Ovary (tissue), 9 donors: ENCODE measurements around the gene LTF. TPM values are rescaled to one million over a fixed set of nuclear protein-coding genes. Genes with fewer than 3 reads are reported as not detected.

Source experiments
- DNase-seq, 5 donors: peaks; one replicate each; pipeline ENCODE4 v3.0.0-alpha.2; 2019 to 2020
- H3K27ac ChIP-seq, 2 donors: fragments of 200-600 bp; one replicate each; pipeline versions ENCODE4 v1.5.1 to v1.8.0; 2019 to 2022
- H3K27me3 ChIP-seq: fragments of 200-600 bp; one replicate; pipeline ENCODE4 v1.8.0; 2022
- H3K36me3 ChIP-seq: fragments of 200-600 bp; sonication (generic); one replicate; pipeline ENCODE4 v1.5.1; 2019
- H3K4me1 ChIP-seq: one replicate; pipeline ENCODE4 v1.8.1; 2013; ENCODE audit warnings: mild to moderate bottlenecking, moderate library complexity; ENCODE audit not compliant: insufficient read depth
- H3K4me3 ChIP-seq: fragments of 200-600 bp; sonication (generic); one replicate; pipeline ENCODE4 v1.5.1; 2017
- H3K9me3 ChIP-seq, 2 donors: fragments of 200-600 bp in 1 of 2; sonication (generic) in 1 of 2; one replicate each; pipeline versions ENCODE4 v1.5.1 to v1.8.1; 2013 to 2019; ENCODE audit warnings: mild to moderate bottlenecking in 1 of 2, moderate library complexity in 1 of 2
- CTCF ChIP-seq, 3 donors: fragments of 450-650 bp in 2 of 3; fragments of 200-600 bp in 1 of 3; IDR thresholded peaks; one replicate each; pipeline versions ENCODE4 v1.5.1 to v1.8.0; 2016 to 2022; ENCODE audit warnings: antibody characterized with exemption in 3 of 3, mild to moderate bottlenecking in 1 of 3
- EP300 ChIP-seq: sonication (generic); formaldehyde crosslinking; IDR thresholded peaks from one replicate; pipeline ENCODE4 v1.6.1; 2017; ENCODE audit warnings: antibody characterized with exemption
- POLR2A ChIP-seq: fragments of 450-650 bp; IDR thresholded peaks from one replicate; pipeline ENCODE4 v1.6.1; 2017; ENCODE audit warnings: antibody characterized with exemption, mild to moderate bottlenecking, moderate library complexity
- WGBS, 3 donors: extraction: QIAGEN DNeasy Blood & Tissue Kit in 1 of 3; methylation state at CpG; one replicate each; pipeline versions ENCODE4 v1.1.5 to v1.1.7; 2013 to 2017; 5-methylcytosine and 5-hydroxymethylcytosine counted together
- intact Hi-C, 4 donors: fragments of 100-400 bp; cut with DNase I; formaldehyde crosslinking; loops; one replicate each; pipeline versions ENCODE4 v1.11.0 to v1.15.1; 2022 to 2023
- polyA plus RNA-seq, 2 donors: library from polyadenylated mRNA; stranded (reverse); fragments of 200-250 nt in 1 of 2; fragments of 350-450 nt in 1 of 2; fragmentation: Illumina TruSeq in 1 of 2; extraction: RNeasy Lipid Tissue Mini Kit (QIAGEN cat#74804) in 1 of 2; gene quantifications; one replicate each; pipeline ENCODE4 v1.2.3, GENCODE V29; 2013 to 2014
- total RNA-seq, 7 donors: library from RNA; depleted of rRNA in 2 of 7; stranded (reverse); fragments of >200 nt in 2 of 7; fragmentation: NEBNext Ultra II Directional in 3 of 7; extraction: Animal tissue kit (Norgen Biotek cat#: 25700) in 3 of 7; gene quantifications; one replicate each; pipeline versions ENCODE4 v1.1.0 to v1.2.4, GENCODE V29; 2016 to 2023
- donor health status: DM: no; HTN: no; CAD: no; lungs with moderate emphysema.
- donor health status: DM: no; HTN: no; CAD: no.
- donor health status: Bipolar disorder and iron deficiency.
- donor health status: DM: yes; HTN: yes; CAD: no.
- donor health status: DM: no; HTN: no; CAD: no.
- donor health status: DM: yes; HTN: yes; CAD: no.

The LTF gene
- total and polyA plus RNA-seq, 9 donors, result 0.56 to 23.7 (median 1.2) TPM

- TF ChIP-seq EP300 (no peak), POLR2A (no peak), CTCF (IDR thresholded peaks at IDR 0.05) (no peak)
- no peak for DNase-seq
- no peak overlapping the region for H3K27ac ChIP-seq
- 32 to 48% (median 41%) methylated on average over 8 of the region's 8 CpGs for WGBS, 3 donors
- intact Hi-C loops, result no loop called here
- no peaks in the 10 kb centered on the region for H3K27me3 ChIP-seq
- H3K36me3 ChIP-seq, result no peaks in the 10 kb centered on the region
- H3K9me3 ChIP-seq, result no peaks in the 10 kb centered on the region
- no peak overlapping the region for H3K4me3 ChIP-seq
- no peaks in the 10 kb centered on the region for H3K4me1 ChIP-seq
These were observed 64.5 kb downstream of the LTF start for GRCh38 chr3:46400000-46400734.

- 67 to 72% (median 70%) methylated on average over 2 of the region's 2 CpGs for WGBS, 3 donors
- no peak for DNase-seq
- H3K27ac ChIP-seq, result no peak overlapping the region
- no peaks in the 10 kb centered on the region for H3K27me3 ChIP-seq
- no peaks in the 10 kb centered on the region for H3K4me1 ChIP-seq
- no peaks in the 10 kb centered on the region for H3K36me3 ChIP-seq
- H3K4me3 ChIP-seq, result no peak overlapping the region
- no peaks in the 10 kb centered on the region for H3K9me3 ChIP-seq
- no peak for TF ChIP-seq CTCF (IDR thresholded peaks at IDR 0.05)
- intact Hi-C loops, result no loop called here
These were observed 65.1 kb downstream of the LTF start for GRCh38 chr3:46399557-46399956.

GRCh38 chr3:46399098-46399497 is 65.6 kb downstream of the LTF start:
- intact Hi-C loops, result no loop called here

DNA sequence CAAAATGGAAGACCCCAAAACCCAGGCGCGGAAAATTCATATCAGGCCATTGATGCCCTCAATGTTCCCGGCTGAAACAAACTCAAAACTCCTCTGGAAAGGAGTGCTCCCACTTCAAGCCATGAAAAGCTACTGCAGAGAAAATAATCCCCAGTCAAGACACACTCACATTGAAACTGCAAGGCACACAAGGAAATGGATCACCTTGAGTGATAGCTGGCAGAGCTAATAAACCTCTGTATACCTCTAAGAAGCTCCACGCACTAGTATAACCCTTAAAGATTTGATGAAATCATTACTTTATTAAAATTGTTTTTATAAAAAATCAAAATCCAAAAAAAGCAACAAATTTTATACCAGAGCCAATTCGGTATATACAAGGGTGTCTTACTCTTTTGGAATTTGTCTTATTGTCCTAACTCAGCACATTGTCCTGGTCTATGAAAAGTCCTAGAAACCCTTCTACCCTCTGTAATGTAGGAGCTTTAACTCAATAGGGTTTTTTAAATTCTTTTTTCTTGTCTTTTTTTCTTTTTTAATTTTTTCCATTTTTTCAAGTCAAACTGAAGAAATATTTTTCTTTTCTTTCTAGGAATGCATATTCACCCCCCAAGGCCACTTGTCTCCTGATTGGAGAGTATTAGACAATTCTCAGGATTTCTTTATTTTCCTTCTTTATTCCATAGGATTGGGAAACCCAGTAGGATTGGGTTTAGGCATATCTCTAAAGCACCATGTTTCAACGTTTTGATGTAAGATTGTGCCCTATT is 66.3 kb downstream of the LTF start:
- intact Hi-C loops, result no loop called here
- Histone ChIP-seq H3K9me3 (no peaks in the 10 kb centered on the region), H3K27ac (no peak overlapping the region), H3K4me3 (no peak overlapping the region), H3K4me1 (no peaks in the 10 kb centered on the region), H3K36me3 (no peaks in the 10 kb centered on the region), H3K27me3 (no peaks in the 10 kb centered on the region)
- no peak for TF ChIP-seq POLR2A
- no peak for TF ChIP-seq EP300
- TF ChIP-seq CTCF (IDR thresholded peaks at IDR 0.05), result no peak
- WGBS, 3 donors, result 87 to 93% (median 92%) methylated on average over 6 of the region's 6 CpGs
- DNase-seq, result no peak

More at GRCh38 chr3:46399098-46399497, 65.6 kb downstream of the LTF start:
- no peak overlapping the region for H3K27ac ChIP-seq
- TF ChIP-seq POLR2A (no peak), EP300 (no peak), CTCF (IDR thresholded peaks at IDR 0.05) (no peak)
- H3K4me1 ChIP-seq, result no peaks in the 10 kb centered on the region
- H3K27me3 ChIP-seq, result no peaks in the 10 kb centered on the region
- no peak for DNase-seq
- no peak overlapping the region for H3K4me3 ChIP-seq
- 68 to 88% (median 79%) methylated on average over 2 of the region's 2 CpGs for WGBS, 3 donors
- H3K36me3 ChIP-seq, result no peaks in the 10 kb centered on the region
- H3K9me3 ChIP-seq, result no peaks in the 10 kb centered on the region
